ENCODE data around the gene DDRGK1.
"Not testable (repeated sequence)": the region's sequence is repeated elsewhere in the genome, so short reads cannot be mapped to it uniquely, and the experiment has no call there.

The DDRGK1 gene

GRCh38 chr20:3164763-3165410, 39.6 kb downstream of the DDRGK1 start:
- no peak for DNase-seq (ENCODE audit: low read depth)

GRCh38 chr20:3164043-3164762, 40.3 kb downstream of the DDRGK1 start:
- DNase-seq (ENCODE audit: low read depth), result no peak

- DNase-seq (ENCODE audit: low read depth), result no peak
Observed at GRCh38 chr20:3163099-3164042, 41.1 kb downstream of the DDRGK1 start.

- no peak for DNase-seq (ENCODE audit: low read depth)
Observed at GRCh38 chr20:3162080-3162611, 42.3 kb downstream of the DDRGK1 start.

GRCh38 chr20:3161316-3162079, 43.0 kb downstream of the DDRGK1 start:
- no peak for DNase-seq (ENCODE audit: low read depth)

GRCh38 chr20:3160418-3160817, 44.1 kb downstream of the DDRGK1 start:
- no peak for DNase-seq (ENCODE audit: low read depth)

- no peak for DNase-seq (ENCODE audit: low read depth)
Observed at GRCh38 chr20:3158968-3159431, 45.5 kb downstream of the DDRGK1 start.

- no peak for DNase-seq (ENCODE audit: low read depth)
Observed at GRCh38 chr20:3157817-3158216, 46.7 kb downstream of the DDRGK1 start.

- no peak for DNase-seq (ENCODE audit: low read depth)
Observed at GRCh38 chr20:3156811-3157619, 47.5 kb downstream of the DDRGK1 start.

- DNase-seq (ENCODE audit: low read depth), result not testable (repeated sequence)
Observed at GRCh38 chr20:3152057-3152644, 52.3 kb downstream of the DDRGK1 start.

GRCh38 chr20:3150908-3151307, 53.6 kb downstream of the DDRGK1 start:
- no peak for DNase-seq (ENCODE audit: low read depth)

- no peak for DNase-seq (ENCODE audit: low read depth)
Observed at GRCh38 chr20:3146732-3147341, 57.6 kb downstream of the DDRGK1 start.

GRCh38 chr20:3141757-3142156, 62.7 kb downstream of the DDRGK1 start:
- DNase-seq (ENCODE audit: low read depth), result no peak
